GM12878 (cell line): ENCODE results near the gene EFHC1. TPM values are rescaled to one million over a fixed set of nuclear protein-coding genes. Genes with fewer than 3 reads are reported as not detected.

Experiments
- ATAC-seq: fragments of 200-7000 bp; cut with Tn5 transposase; 3 replicates; pipeline ENCODE4 v1.9.1; 2020; ENCODE audit warnings: mild to moderate bottlenecking, moderate library complexity
- BruUV-seq: library from RNA; stranded (reverse); fragments of 400-500 nt; replicated peaks from 2 replicates; lab custom pipeline; 2021; lab: Mats Ljungman, UMichigan
- CTCF ChIA-PET: fragments of 300-600 bp; sonication (Branson Sonifier 250); formaldehyde crosslinking; extraction: SDS; loops from one replicate; lab custom pipeline; 2021; ENCODE audit warnings: inconsistent platforms; lab: Yijun Ruan, JAX
- POLR2A ChIA-PET: fragments of 350-600 bp; formaldehyde crosslinking; extraction: SDS; loops from one replicate; lab custom pipeline; 2021; ENCODE audit warnings: inconsistent platforms; lab: Charles Lee
- RAD21 ChIA-PET: fragments of 300-600 bp; sonication (Branson Sonifier 250); formaldehyde crosslinking; loops from one replicate; lab custom pipeline; 2023; ENCODE audit warnings: antibody characterized with exemption; ENCODE audit not compliant: unreplicated experiment; lab: Charles Lee
- SMC1A ChIA-PET: fragments of 300-600 bp; sonication (Branson Sonifier 250); formaldehyde crosslinking; loops from one replicate; lab custom pipeline; 2023; ENCODE audit not compliant: unreplicated experiment, uncharacterized antibody; lab: Charles Lee
- DNase-seq: peaks from one replicate; pipeline ENCODE4 v3.0.0-alpha.2; 2011; ENCODE audit warnings: low read depth, low spot score
- FAIRE-seq: peaks from 3 replicates; lab custom pipeline; 2011; peaks lifted over from hg19 to GRCh38; lab: Jason Lieb, UNC
- H2AFZ ChIP-seq: 2 replicates; pipeline ENCODE4 v1.6.0; 2011; ENCODE audit warnings: low read depth, low read length, control low read depth; ENCODE audit not compliant: control insufficient read depth
- H3K27ac ChIP-seq: 2 replicates; pipeline ENCODE4 v1.5.1; 2011; ENCODE audit warnings: control low read depth; ENCODE audit not compliant: control insufficient read depth, insufficient read depth
- H3K27me3 ChIP-seq, 2 experiments: replicated peaks in 1 of 2; 2 replicates each; pipeline versions ENCODE4 v1.6.0 to v1.6.1; 2011; ENCODE audit warnings: low read length in 1 of 2; ENCODE audit not compliant: control insufficient read depth in 2 of 2, insufficient read depth in 2 of 2
- H3K36me3 ChIP-seq, 2 experiments: 2 replicates each; pipeline ENCODE4 v1.5.1; 2011; ENCODE audit warnings: low read length in 1 of 2; ENCODE audit not compliant: control insufficient read depth in 2 of 2, insufficient read depth in 2 of 2
- H3K4me1 ChIP-seq: 2 replicates; pipeline ENCODE4 v1.6.1; 2011; ENCODE audit warnings: mild to moderate bottlenecking, low read length, moderate library complexity, mixed read lengths; ENCODE audit not compliant: control insufficient read depth, insufficient read depth
- H3K4me2 ChIP-seq: 2 replicates; pipeline ENCODE4 v1.6.0; 2011; ENCODE audit warnings: control low read depth; ENCODE audit not compliant: control insufficient read depth, insufficient read depth
- H3K4me3 ChIP-seq: fragments of 200-600 bp; sonication (generic); 2 replicates; pipeline ENCODE4 v1.5.1; 2016
- H3K79me2 ChIP-seq: 2 replicates; pipeline ENCODE4 v1.6.0; 2011; ENCODE audit warnings: low read length; ENCODE audit not compliant: control insufficient read depth, insufficient read depth
- H3K9ac ChIP-seq: 2 replicates; pipeline ENCODE4 v1.8.0; 2011; ENCODE audit warnings: low read length, control low read depth, mixed read lengths; ENCODE audit not compliant: control insufficient read depth, insufficient read depth
- H3K9me3 ChIP-seq: replicated peaks from 3 replicates; pipeline ENCODE4 v1.5.1; 2011; ENCODE audit warnings: mild to moderate bottlenecking, low read length; ENCODE audit not compliant: control insufficient read depth, insufficient read depth
- H4K20me1 ChIP-seq: 2 replicates; pipeline ENCODE4 v1.6.0; 2011; ENCODE audit not compliant: control insufficient read depth, insufficient read depth
- ATF7 ChIP-seq: fragments of 450-650 bp; IDR thresholded peaks from 2 replicates; pipeline ENCODE4 v1.6.1; 2016; ENCODE audit warnings: low read depth, mild to moderate bottlenecking
- CBX5 ChIP-seq: sonication (generic); IDR thresholded peaks from 2 replicates; pipeline ENCODE4 v1.6.1; 2016; ENCODE audit warnings: low read depth, moderate library complexity, mild to moderate bottlenecking, inconsistent platforms
- CEBPZ ChIP-seq: fragments of 150-350 bp; IDR thresholded peaks from 2 replicates; pipeline ENCODE4 v1.6.1; 2016; ENCODE audit warnings: low read depth, low read length
- ELK1 ChIP-seq: IDR thresholded peaks from 2 replicates; pipeline ENCODE4 v1.6.1; 2012; ENCODE audit warnings: low read depth, low read length, improper control_type of control experiment
- HCFC1 ChIP-seq: fragments of 150-350 bp; IDR thresholded peaks from 2 replicates; pipeline ENCODE4 v1.6.1; 2014; ENCODE audit warnings: low read length
- IRF4 ChIP-seq: IDR thresholded peaks from 2 replicates; pipeline ENCODE4 v1.6.1; 2011; ENCODE audit warnings: low read depth, low read length
- IRF5 ChIP-seq: fragments of 450-650 bp; IDR thresholded peaks from 2 replicates; pipeline ENCODE4 v1.6.1; 2017; ENCODE audit warnings: borderline replicate concordance
- KDM1A ChIP-seq: fragments of 200-600 bp; sonication (generic); IDR thresholded peaks from 2 replicates; pipeline ENCODE4 v1.6.1; 2016; ENCODE audit warnings: borderline replicate concordance
- MYB ChIP-seq: fragments of 150-350 bp; IDR thresholded peaks from 2 replicates; pipeline ENCODE4 v1.6.1; 2014; ENCODE audit warnings: mild to moderate bottlenecking, low read depth, low read length, borderline replicate concordance
- NKRF ChIP-seq: fragments of 450-650 bp; conservative IDR thresholded peaks from 2 replicates; pipeline ENCODE4 v1.6.1; 2017; ENCODE audit warnings: mild to moderate bottlenecking, moderate library complexity
- POLR2A ChIP-seq: IDR thresholded peaks from 2 replicates; pipeline ENCODE4 v1.6.1; 2011; ENCODE audit warnings: low read depth, mild to moderate bottlenecking, low read length
- POLR2AphosphoS2 ChIP-seq: IDR thresholded peaks from 2 replicates; pipeline ENCODE4 v1.6.1; 2011; ENCODE audit warnings: low read depth, mild to moderate bottlenecking, low read length, improper control_type of control experiment, moderate library complexity
- POLR2AphosphoS5 ChIP-seq: IDR thresholded peaks from 2 replicates; pipeline ENCODE4 v1.6.1; 2011; ENCODE audit warnings: mild to moderate bottlenecking, low read length, inconsistent platforms
- RELA ChIP-seq: fragments of 450-650 bp; IDR thresholded peaks from 2 replicates; pipeline ENCODE4 v1.8.0; 2014; ENCODE audit warnings: borderline replicate concordance; ENCODE audit not compliant: partially characterized antibody
- RUNX3 ChIP-seq: IDR thresholded peaks from 2 replicates; pipeline ENCODE4 v1.6.1; 2012; ENCODE audit warnings: low read length, inconsistent platforms
- SREBF1 ChIP-seq: IDR thresholded peaks from 2 replicates; pipeline ENCODE4 v1.6.1; 2012; ENCODE audit warnings: mild to moderate bottlenecking, low read length
- TCF7 ChIP-seq: IDR thresholded peaks from 2 replicates; pipeline ENCODE4 v1.6.1; 2014; ENCODE audit warnings: antibody characterized with exemption, borderline replicate concordance
- ZBED1 ChIP-seq: IDR thresholded peaks from 2 replicates; pipeline ENCODE4 v1.6.1; 2016; ENCODE audit warnings: borderline replicate concordance
- ZZZ3 ChIP-seq: IDR thresholded peaks from 2 replicates; pipeline ENCODE4 v1.6.1; 2011; ENCODE audit warnings: low read depth; ENCODE audit not compliant: control insufficient read depth, insufficient read length
- WGBS: methylation state at CpG from one replicate; pipeline ENCODE4 v1.1.6; 2016; ENCODE audit warnings: low lambda C conversion rate; ENCODE audit not compliant: insufficient replicate concordance, insufficient coverage; ENCODE audit errors: missing lambda C conversion rate; 5-methylcytosine and 5-hydroxymethylcytosine counted together
- in situ Hi-C: fragments of 300-500 bp; cut with MboI; formaldehyde crosslinking; loops from 9 replicates; pipeline ENCODE4 v1.14.3; 2018; ENCODE audit warnings: mixed read lengths
- intact Hi-C: fragments of 100-400 bp; cut with micrococcal nuclease; formaldehyde crosslinking; loops from one replicate; pipeline ENCODE4 v1.14.2; 2022; ENCODE audit not compliant: unreplicated experiment
- polyA plus RNA-seq, 11 experiments: library from polyadenylated mRNA; depleted of rRNA in 4 of 11; unstranded in 6 of 11; stranded (reverse) in 5 of 11; fragments of >200 nt; fragmentation: Nextera tagmentation in 4 of 11; fragmentation: Illumina TruSeq in 1 of 11; extraction: Ambion mirVana in 4 of 11; extraction: Trizol in 1 of 11; gene quantifications; 1 replicate in 1 of 11; 2 replicates in 10 of 11; pipeline versions ENCODE4 v1.2.1 to v1.2.3, GENCODE V29; 2011 to 2016; ENCODE audit warnings: inconsistent platforms in 2 of 11, missing spikeins in 2 of 11, low read depth in 1 of 11
- total RNA-seq, 4 experiments: library from RNA; depleted of rRNA in 3 of 4; stranded (reverse); fragments of >200 nt in 3 of 4; fragmentation: Illumina TruSeq in 1 of 4; extraction: Trizol in 1 of 4; gene quantifications; 2 replicates each; pipeline versions ENCODE4 v1.2.1 to v1.2.3, GENCODE V29; 2013 to 2021

The EFHC1 gene
- total and polyA plus RNA-seq, 10 of the 15 experiments (the other 5 are each of a cell fraction or from before 2014, with no cell fraction given), result 5.5 to 14.5 (median 8.8) TPM

- Histone ChIP-seq H4K20me1 (no peaks in the 10 kb centered on the region), H3K9me3 (no peaks in the 10 kb centered on the region), H3K27ac (no peak overlapping the region), H3K79me2 (no peaks in the 10 kb centered on the region), H3K4me2 (no peak overlapping the region), H3K9ac (no peak overlapping the region), H3K4me1 (peaks cover 7% of the 10 kb centered on the region), H2AFZ (no peak overlapping the region), H3K4me3 (no peak overlapping the region), H3K36me3 (peaks cover 7 to 9% of the 10 kb centered on the region in 2 experiments; a peak in 2 of 4 replicates), H3K27me3 (no peaks in the 10 kb centered on the region)
- ATAC-seq (no peak), FAIRE-seq (no peak), DNase-seq (no peak)
- ChIA-PET RAD21 (no interaction called here), SMC1A (no interaction called here), POLR2A (no interaction called here), CTCF (no interaction called here)
- intact Hi-C loops, result no loop called here
- 96% methylated on average over 13 of the region's 13 CpGs for WGBS
- no peak for TF ChIP-seq ZBED1
- no peak for TF ChIP-seq IRF5
- no peak for TF ChIP-seq ATF7
- TF ChIP-seq IRF4, result no peak
- TF ChIP-seq CEBPZ, result no peak
- TF ChIP-seq MYB, result no peak
- no peak for TF ChIP-seq TCF7
- no peak for TF ChIP-seq KDM1A
- no peak for TF ChIP-seq POLR2AphosphoS2
- TF ChIP-seq ELK1, result no peak
- TF ChIP-seq RELA, result no peak
- no peak for TF ChIP-seq RUNX3
- TF ChIP-seq SREBF1, result no peak
- no peak for TF ChIP-seq POLR2AphosphoS5
- no peak for TF ChIP-seq CBX5
- no peak for TF ChIP-seq ZZZ3
- TF ChIP-seq NKRF, result no peak
- no peak for TF ChIP-seq POLR2A
- no peak for TF ChIP-seq HCFC1
- BruUV-seq, result no TSS peak
- in situ Hi-C loops, result no loop called here
Observed at GRCh38 chr6:52518279-52518945, 98.3 kb downstream of the EFHC1 start.
